GM12878 (cell line): Measurements from ENCODE around the gene CCDC149.

Source experiments
- FOXM1 ChIP-seq: IDR thresholded peaks from 2 replicates; pipeline ENCODE4 v1.6.1; 2012; ENCODE audit warnings: low read depth, mild to moderate bottlenecking, inconsistent platforms, low read length, moderate library complexity
- JUNB ChIP-seq: IDR thresholded peaks from 2 replicates; pipeline ENCODE4 v1.6.1; 2016; ENCODE audit warnings: antibody characterized with exemption, mild to moderate bottlenecking

- TF ChIP-seq FOXM1, result no peak
- no peak for TF ChIP-seq JUNB
These were observed 9.6 kb upstream of the CCDC149 start for GRCh38 chr4:24922416-24922815.
